Lower leg skin (tissue), 3 donors: ENCODE measurements around the gene SNX3.

Source experiments
- CTCF ChIP-seq, 3 donors: fragments of 450-650 bp; IDR thresholded peaks; one replicate each; pipeline ENCODE4 v1.5.1; 2016; ENCODE audit warnings: antibody characterized with exemption in 3 of 3, mild to moderate bottlenecking in 3 of 3, moderate library complexity in 2 of 3
- POLR2A ChIP-seq, 2 donors: fragments of 450-650 bp; IDR thresholded peaks; one replicate each; pipeline ENCODE4 v1.6.1; 2016 to 2017; ENCODE audit warnings: antibody characterized with exemption in 2 of 2, mild to moderate bottlenecking in 1 of 2, moderate library complexity in 1 of 2

DNA sequence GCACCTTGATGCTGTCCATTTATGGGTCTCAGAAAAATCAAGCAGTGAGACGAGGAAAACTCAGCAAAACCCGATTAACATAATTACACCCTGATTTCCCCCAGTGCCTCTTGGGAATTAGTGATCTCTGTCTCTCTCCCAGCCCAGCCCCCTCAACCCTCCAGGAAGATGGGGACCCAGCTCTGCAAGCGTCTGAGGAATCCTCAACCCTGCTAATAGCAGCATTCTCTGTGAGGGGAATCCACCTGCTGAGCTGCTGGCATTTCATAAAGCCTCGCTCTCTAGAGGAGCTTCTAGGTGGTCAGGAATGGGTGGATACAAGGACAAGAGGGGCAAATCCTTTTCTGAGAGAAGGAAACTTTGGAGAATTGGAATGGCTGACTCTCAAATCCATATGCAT lies 81.1 kb downstream of the SNX3 start:
- TF ChIP-seq CTCF (IDR thresholded peaks at IDR 0.05) (no peak), POLR2A (IDR thresholded peaks at IDR 0.05) (no peak)
